ENCODE data around the gene SP140.

- TF ChIP-seq POLR2A (IDR thresholded peaks at IDR 0.05): no peak
- TF ChIP-seq, protein P1, sequence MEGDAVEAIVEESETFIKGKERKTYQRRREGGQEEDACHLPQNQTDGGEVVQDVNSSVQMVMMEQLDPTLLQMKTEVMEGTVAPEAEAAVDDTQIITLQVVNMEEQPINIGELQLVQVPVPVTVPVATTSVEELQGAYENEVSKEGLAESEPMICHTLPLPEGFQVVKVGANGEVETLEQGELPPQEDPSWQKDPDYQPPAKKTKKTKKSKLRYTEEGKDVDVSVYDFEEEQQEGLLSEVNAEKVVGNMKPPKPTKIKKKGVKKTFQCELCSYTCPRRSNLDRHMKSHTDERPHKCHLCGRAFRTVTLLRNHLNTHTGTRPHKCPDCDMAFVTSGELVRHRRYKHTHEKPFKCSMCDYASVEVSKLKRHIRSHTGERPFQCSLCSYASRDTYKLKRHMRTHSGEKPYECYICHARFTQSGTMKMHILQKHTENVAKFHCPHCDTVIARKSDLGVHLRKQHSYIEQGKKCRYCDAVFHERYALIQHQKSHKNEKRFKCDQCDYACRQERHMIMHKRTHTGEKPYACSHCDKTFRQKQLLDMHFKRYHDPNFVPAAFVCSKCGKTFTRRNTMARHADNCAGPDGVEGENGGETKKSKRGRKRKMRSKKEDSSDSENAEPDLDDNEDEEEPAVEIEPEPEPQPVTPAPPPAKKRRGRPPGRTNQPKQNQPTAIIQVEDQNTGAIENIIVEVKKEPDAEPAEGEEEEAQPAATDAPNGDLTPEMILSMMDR (IDR thresholded peaks at IDR 0.05 in 8 of 11, conservative IDR thresholded peaks at IDR 0.05 in 3 of 11): no peak
Measured at GRCh38 chr2:230262246-230262645, 36.7 kb downstream of the SP140 start.

Data from spleen (tissue), 7 donors.